ENCODE data around the gene PTPN14.

The PTPN14 gene

GRCh38 chr1:214435867-214436266 lies 115.5 kb downstream of the PTPN14 start:
- no peak for DNase-seq

GRCh38 chr1:214432245-214432644 lies 119.2 kb downstream of the PTPN14 start:
- DNase-seq: no peak

GRCh38 chr1:214429951-214430770 lies 121.2 kb downstream of the PTPN14 start:
- DNase-seq: no peak

- peak in 1 of 56 donors; percentile 3 for DNase-seq
Measured at GRCh38 chr1:214427871-214428277, 123.5 kb downstream of the PTPN14 start.

- no peak for DNase-seq
Measured at GRCh38 chr1:214426426-214426812, 125.0 kb downstream of the PTPN14 start.

- DNase-seq: no peak
Measured at GRCh38 chr1:214425716-214426425, 125.5 kb downstream of the PTPN14 start.

- DNase-seq: no peak
Measured at GRCh38 chr1:214425101-214425500, 126.3 kb downstream of the PTPN14 start.

- no peak for DNase-seq
Measured at GRCh38 chr1:214423045-214423444, 128.4 kb downstream of the PTPN14 start.

- DNase-seq: no peak
Measured at GRCh38 chr1:214422137-214422671, 129.2 kb downstream of the PTPN14 start.

GRCh38 chr1:214420833-214421232 lies 130.6 kb downstream of the PTPN14 start:
- no peak for DNase-seq

- no peak for DNase-seq
Measured at GRCh38 chr1:214420341-214420740, 131.1 kb downstream of the PTPN14 start.

- no peak for DNase-seq
Measured at GRCh38 chr1:214419650-214420049, 131.8 kb downstream of the PTPN14 start.

- no peak for DNase-seq
Measured at GRCh38 chr1:214418391-214418790, 133.0 kb downstream of the PTPN14 start.

GRCh38 chr1:214417545-214418210 lies 133.7 kb downstream of the PTPN14 start:
- DNase-seq: no peak

- DNase-seq: no peak
Measured at GRCh38 chr1:214416858-214417257, 134.5 kb downstream of the PTPN14 start.

- DNase-seq: peak in 10 of 56 donors; percentile 3 to 35 (median 10)
Measured at GRCh38 chr1:214416417-214416816, 135.0 kb downstream of the PTPN14 start.

- DNase-seq: no peak
Measured at GRCh38 chr1:214415131-214415530, 136.3 kb downstream of the PTPN14 start.

- no peak for DNase-seq
Measured at GRCh38 chr1:214414691-214415090, 136.7 kb downstream of the PTPN14 start.

GRCh38 chr1:214413315-214413714 lies 138.1 kb downstream of the PTPN14 start:
- no peak for DNase-seq

- no peak for DNase-seq
Measured at GRCh38 chr1:214404571-214405213, 146.7 kb downstream of the PTPN14 start.

GRCh38 chr1:214404154-214404553 lies 147.2 kb downstream of the PTPN14 start:
- no peak for DNase-seq
